ENCODE measurements around the gene CABLES2.

The CABLES2 gene

DNA sequence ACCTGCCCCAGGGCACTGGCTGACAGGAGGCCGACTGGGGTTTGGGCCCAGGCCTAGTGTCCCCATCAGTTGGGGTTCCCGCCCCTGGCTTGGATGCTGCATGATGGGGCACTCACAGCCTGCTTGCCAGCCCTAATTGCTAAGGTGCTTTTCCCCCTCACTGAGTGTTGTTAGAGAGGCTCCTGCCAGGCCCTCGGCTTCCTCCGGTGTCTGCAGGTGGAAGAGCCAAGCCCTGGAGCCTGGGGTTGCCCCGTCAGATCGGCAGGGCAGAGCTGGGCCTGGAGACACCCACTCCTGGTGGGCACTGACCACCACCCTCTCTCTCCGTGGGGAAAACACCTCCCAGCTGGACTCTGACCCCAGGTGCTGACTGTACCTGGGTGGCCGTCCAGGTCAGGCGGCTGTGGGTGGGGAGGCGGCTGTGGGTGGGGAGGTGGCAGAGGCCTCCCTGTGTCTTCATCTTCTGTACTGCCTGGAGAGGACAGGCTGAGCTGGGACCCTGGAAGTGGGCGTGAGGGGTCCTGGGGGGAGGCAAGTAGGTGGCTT, 6.0 kb upstream of the CABLES2 start:
- no peaks in the 10 kb centered on the region for H3F3A ChIP-seq (ENCODE audit: control insufficient read depth, insufficient read depth)
- no peaks in the 10 kb centered on the region for H3K27me3 ChIP-seq (ENCODE audit: control insufficient read depth, low read length)
- H3K79me2 ChIP-seq (ENCODE audit: control insufficient read depth, low read length): no peaks in the 10 kb centered on the region
- no peaks in the 10 kb centered on the region for H3K36me3 ChIP-seq (ENCODE audit: control insufficient read depth, low read length)
- no peak overlapping the region for H3K4me3 ChIP-seq (ENCODE audit: low read length)
- H3K27ac ChIP-seq (ENCODE audit: low read depth, low read length): no peak overlapping the region
- H3K9me2 ChIP-seq (replicated peaks; ENCODE audit: control insufficient read depth, low read length): no peaks in the 10 kb centered on the region
- no peak for TF ChIP-seq EZH2phosphoT487 (IDR thresholded peaks at IDR 0.05; ENCODE audit: borderline replicate concordance, low read length)
- TF ChIP-seq, protein P1, sequence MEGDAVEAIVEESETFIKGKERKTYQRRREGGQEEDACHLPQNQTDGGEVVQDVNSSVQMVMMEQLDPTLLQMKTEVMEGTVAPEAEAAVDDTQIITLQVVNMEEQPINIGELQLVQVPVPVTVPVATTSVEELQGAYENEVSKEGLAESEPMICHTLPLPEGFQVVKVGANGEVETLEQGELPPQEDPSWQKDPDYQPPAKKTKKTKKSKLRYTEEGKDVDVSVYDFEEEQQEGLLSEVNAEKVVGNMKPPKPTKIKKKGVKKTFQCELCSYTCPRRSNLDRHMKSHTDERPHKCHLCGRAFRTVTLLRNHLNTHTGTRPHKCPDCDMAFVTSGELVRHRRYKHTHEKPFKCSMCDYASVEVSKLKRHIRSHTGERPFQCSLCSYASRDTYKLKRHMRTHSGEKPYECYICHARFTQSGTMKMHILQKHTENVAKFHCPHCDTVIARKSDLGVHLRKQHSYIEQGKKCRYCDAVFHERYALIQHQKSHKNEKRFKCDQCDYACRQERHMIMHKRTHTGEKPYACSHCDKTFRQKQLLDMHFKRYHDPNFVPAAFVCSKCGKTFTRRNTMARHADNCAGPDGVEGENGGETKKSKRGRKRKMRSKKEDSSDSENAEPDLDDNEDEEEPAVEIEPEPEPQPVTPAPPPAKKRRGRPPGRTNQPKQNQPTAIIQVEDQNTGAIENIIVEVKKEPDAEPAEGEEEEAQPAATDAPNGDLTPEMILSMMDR (IDR thresholded peaks at IDR 0.05; ENCODE audit: low read depth, low read length, poor library complexity, severe bottlenecking): no peak
- no peaks in the 10 kb centered on the region for H3K9me3 ChIP-seq (ENCODE audit: control insufficient read depth, insufficient read depth, low read length)
- H3K4me2 ChIP-seq (ENCODE audit: low read length): no peak overlapping the region
- no peaks in the 10 kb centered on the region for H4K20me1 ChIP-seq (ENCODE audit: control insufficient read depth, insufficient read depth, low read depth, low read length)
- peaks cover 14% of the 10 kb centered on the region for H3K4me1 ChIP-seq (ENCODE audit: control insufficient read depth, low read length)

- H3K27ac ChIP-seq (ENCODE audit: low read depth, low read length): no peak overlapping the region
- no peaks in the 10 kb centered on the region for H3K27me3 ChIP-seq (ENCODE audit: control insufficient read depth, low read length)
- H3K4me2 ChIP-seq (ENCODE audit: low read length): no peak overlapping the region
- peaks cover 21% of the 10 kb centered on the region for H3K4me1 ChIP-seq (ENCODE audit: control insufficient read depth, low read length)
- no peaks in the 10 kb centered on the region for H3K79me2 ChIP-seq (ENCODE audit: control insufficient read depth, low read length)
- H3K9me2 ChIP-seq (replicated peaks; ENCODE audit: control insufficient read depth, low read length): no peaks in the 10 kb centered on the region
- TF ChIP-seq, protein P1 (IDR thresholded peaks at IDR 0.05; ENCODE audit: low read depth, low read length, poor library complexity, severe bottlenecking): no peak
- TF ChIP-seq EZH2phosphoT487 (IDR thresholded peaks at IDR 0.05; ENCODE audit: borderline replicate concordance, low read length): no peak
- no peaks in the 10 kb centered on the region for H4K20me1 ChIP-seq (ENCODE audit: control insufficient read depth, insufficient read depth, low read depth, low read length)
- H3K4me3 ChIP-seq (ENCODE audit: low read length): no peak overlapping the region
- no peaks in the 10 kb centered on the region for H3K36me3 ChIP-seq (ENCODE audit: control insufficient read depth, low read length)
- no peaks in the 10 kb centered on the region for H3F3A ChIP-seq (ENCODE audit: control insufficient read depth, insufficient read depth)
- H3K9me3 ChIP-seq (ENCODE audit: control insufficient read depth, insufficient read depth, low read length): no peaks in the 10 kb centered on the region
These were observed 5.3 kb upstream of the CABLES2 start for GRCh38 chr20:62412194-62413024.

DNA sequence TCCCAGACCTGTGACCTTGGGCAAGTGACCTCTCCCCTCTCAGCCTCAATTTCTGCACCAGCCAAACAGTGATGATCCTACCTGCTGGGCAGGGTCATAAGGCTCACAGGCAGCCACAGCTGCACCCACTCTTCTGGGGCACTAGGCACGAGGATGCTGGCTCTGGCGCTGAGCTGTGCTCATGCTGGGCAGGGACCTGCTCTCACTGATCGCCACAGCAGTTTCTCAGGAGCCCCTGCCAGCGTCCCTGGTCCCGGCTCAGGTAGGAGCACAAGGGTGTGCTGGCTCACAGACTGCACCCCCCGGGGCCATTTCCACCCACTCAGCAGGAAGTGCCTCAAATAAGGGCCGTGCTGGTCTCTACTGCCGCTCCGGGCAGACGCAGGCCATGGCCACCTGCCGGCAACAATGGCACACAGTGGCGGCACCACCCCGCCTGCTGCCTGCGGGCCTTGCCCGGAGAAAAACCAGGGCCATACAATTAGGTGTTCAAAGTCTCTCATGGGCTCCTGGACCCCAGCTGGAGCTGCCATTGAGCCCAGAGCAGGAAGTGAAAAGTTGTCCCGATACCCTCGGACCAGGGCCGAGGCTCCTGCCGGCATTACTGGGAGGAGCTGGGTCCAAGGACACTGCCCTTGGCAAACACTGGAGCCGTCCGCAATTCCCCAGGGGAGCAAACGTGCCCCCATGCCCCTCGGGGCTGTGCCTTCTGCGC, 4.6 kb upstream of the CABLES2 start:
- peaks cover 22% of the 10 kb centered on the region for H3K4me1 ChIP-seq (ENCODE audit: control insufficient read depth, low read length)
- no peaks in the 10 kb centered on the region for H3K9me2 ChIP-seq (replicated peaks; ENCODE audit: control insufficient read depth, low read length)
- H3K36me3 ChIP-seq (ENCODE audit: control insufficient read depth, low read length): no peaks in the 10 kb centered on the region
- no peak overlapping the region for H3K27ac ChIP-seq (ENCODE audit: low read depth, low read length)
- H3K4me2 ChIP-seq (ENCODE audit: low read length): no peak overlapping the region
- no peaks in the 10 kb centered on the region for H3K27me3 ChIP-seq (ENCODE audit: control insufficient read depth, low read length)
- H3K4me3 ChIP-seq (ENCODE audit: low read length): no peak overlapping the region
- TF ChIP-seq EZH2phosphoT487 (IDR thresholded peaks at IDR 0.05; ENCODE audit: borderline replicate concordance, low read length): no peak
- TF ChIP-seq, protein P1 (IDR thresholded peaks at IDR 0.05; ENCODE audit: low read depth, low read length, poor library complexity, severe bottlenecking): no peak
- H3K79me2 ChIP-seq (ENCODE audit: control insufficient read depth, low read length): peaks cover 2% of the 10 kb centered on the region
- H4K20me1 ChIP-seq (ENCODE audit: control insufficient read depth, insufficient read depth, low read depth, low read length): no peaks in the 10 kb centered on the region
- no peaks in the 10 kb centered on the region for H3K9me3 ChIP-seq (ENCODE audit: control insufficient read depth, insufficient read depth, low read length)
- H3F3A ChIP-seq (ENCODE audit: control insufficient read depth, insufficient read depth): no peaks in the 10 kb centered on the region
